ENCODE data around the gene NINJ1.

- no peak for TF ChIP-seq RARG (CRISPR knock-in tag; IDR thresholded peaks at IDR 0.05; ENCODE audit: low read depth)
- TF ChIP-seq MAFF (IDR thresholded peaks at IDR 0.05; ENCODE audit: low read depth, low read length) = no peak
- no peak for TF ChIP-seq ZNF124 (CRISPR knock-in tag; IDR thresholded peaks at IDR 0.05)
Observed at GRCh38 chr9:93172666-93173364, 38.8 kb upstream of the NINJ1 start.
